ENCODE results near the gene KANK3. TPM values are rescaled to one million over a fixed set of nuclear protein-coding genes. Genes with fewer than 3 reads are reported as not detected.
"Not testable (repeated sequence)": the region's sequence is repeated elsewhere in the genome, so short reads cannot be mapped to it uniquely, and the experiment has no call there.

The KANK3 gene
- total RNA-seq, 4 donors from 2014 or later, result 3.0 to 16.5 (median 7.8) TPM

DNA sequence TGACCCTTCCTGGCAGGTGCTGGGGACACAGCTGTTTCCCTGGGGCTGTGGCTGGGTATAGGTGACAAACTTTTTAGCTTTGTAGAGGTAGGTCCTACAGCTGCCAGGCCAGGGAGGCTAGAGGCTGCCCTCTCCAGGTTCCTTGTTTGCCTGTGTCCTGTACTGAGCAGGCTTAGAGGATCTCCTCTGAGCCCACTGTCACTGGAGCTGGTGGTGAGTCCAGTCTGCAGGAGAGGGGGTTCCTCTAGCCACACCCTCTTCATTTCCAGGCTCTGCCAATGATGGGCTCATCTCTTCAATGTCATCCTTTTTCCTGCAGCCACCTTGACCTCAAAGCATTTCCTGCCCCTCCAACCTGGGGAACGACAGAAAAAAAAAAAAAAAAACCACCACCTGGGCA, 34.5 kb upstream of the KANK3 start:
- no peaks in the 10 kb centered on the region for H3K4me1 ChIP-seq
- no peaks in the 10 kb centered on the region for H3K27me3 ChIP-seq
- TF ChIP-seq, protein P1, sequence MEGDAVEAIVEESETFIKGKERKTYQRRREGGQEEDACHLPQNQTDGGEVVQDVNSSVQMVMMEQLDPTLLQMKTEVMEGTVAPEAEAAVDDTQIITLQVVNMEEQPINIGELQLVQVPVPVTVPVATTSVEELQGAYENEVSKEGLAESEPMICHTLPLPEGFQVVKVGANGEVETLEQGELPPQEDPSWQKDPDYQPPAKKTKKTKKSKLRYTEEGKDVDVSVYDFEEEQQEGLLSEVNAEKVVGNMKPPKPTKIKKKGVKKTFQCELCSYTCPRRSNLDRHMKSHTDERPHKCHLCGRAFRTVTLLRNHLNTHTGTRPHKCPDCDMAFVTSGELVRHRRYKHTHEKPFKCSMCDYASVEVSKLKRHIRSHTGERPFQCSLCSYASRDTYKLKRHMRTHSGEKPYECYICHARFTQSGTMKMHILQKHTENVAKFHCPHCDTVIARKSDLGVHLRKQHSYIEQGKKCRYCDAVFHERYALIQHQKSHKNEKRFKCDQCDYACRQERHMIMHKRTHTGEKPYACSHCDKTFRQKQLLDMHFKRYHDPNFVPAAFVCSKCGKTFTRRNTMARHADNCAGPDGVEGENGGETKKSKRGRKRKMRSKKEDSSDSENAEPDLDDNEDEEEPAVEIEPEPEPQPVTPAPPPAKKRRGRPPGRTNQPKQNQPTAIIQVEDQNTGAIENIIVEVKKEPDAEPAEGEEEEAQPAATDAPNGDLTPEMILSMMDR (IDR thresholded peaks at IDR 0.05), result no peak
- TF ChIP-seq POLR2A (IDR thresholded peaks at IDR 0.05), result no peak
- H3K4me3 ChIP-seq, result no peak overlapping the region
- H3K9me3 ChIP-seq, result no peaks in the 10 kb centered on the region
- peak in 1 of 3 donors; percentile 8 for DNase-seq
- peaks cover 0 to 9% (median 0%) of the 10 kb centered on the region in 3 donors for H3K36me3 ChIP-seq
- H3K27ac ChIP-seq, result no peak overlapping the region

DNA sequence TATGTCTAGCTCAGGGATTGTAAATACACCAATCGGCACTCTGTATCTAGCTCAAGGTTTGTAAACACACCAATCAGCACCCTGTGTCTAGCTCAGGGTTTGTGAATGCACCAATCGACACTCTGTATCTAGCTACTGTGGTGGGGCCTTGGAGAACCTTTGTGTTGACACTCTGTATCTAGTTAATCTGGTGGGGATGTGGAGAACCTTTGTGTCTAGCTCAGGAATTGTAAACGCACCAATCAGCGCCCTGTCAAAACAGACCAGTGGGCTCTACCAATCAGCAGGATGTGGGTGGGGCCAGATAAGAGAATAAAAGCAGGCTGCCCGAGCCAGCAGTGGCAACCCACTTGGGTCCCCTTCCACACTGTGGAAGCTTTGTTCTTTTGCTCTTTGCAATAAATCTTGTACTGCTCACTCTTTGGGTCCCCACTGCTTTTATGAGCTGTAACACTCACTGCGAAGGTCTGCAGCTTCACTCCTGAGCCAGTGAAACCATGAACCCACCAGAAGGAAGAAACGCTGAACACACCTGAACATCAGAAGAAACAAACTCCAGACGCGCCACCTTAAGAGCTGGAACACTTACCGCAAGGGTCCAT, 33.4 kb upstream of the KANK3 start:
- not testable (repeated sequence) for H3K4me3 ChIP-seq, DNase-seq, H3K36me3 ChIP-seq

DNA sequence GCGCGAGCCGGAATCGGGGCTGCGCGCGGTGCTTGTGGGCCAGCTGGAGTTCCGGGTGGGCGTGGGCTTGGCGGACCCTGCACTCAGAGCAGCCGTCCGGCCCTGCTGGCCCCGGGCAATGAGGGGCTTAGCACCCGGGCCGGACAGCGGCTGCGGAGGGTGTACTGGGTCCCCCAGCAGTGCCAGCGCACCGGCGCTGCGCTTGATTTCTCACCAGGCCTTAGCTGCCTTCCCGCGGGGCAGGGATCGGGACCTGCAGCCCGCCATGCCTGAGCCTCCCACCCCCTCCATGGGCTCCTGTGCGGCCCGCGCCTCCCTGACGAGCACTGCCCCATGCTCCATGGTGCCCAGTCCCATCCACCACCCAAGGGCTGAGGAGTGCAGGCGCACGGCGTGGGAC, 32.7 kb upstream of the KANK3 start:
- not testable (repeated sequence) for H3K27me3 ChIP-seq, H3K4me3 ChIP-seq, H3K4me1 ChIP-seq, H3K36me3 ChIP-seq, H3K9me3 ChIP-seq, H3K27ac ChIP-seq
- peak in 1 of 3 donors; percentile 6 for DNase-seq

More for the DNA sequence above, 33.4 kb upstream of the KANK3 start:
- H3K4me1 ChIP-seq, H3K27ac ChIP-seq, H3K9me3 ChIP-seq, H3K27me3 ChIP-seq: not testable (repeated sequence)

DNA sequence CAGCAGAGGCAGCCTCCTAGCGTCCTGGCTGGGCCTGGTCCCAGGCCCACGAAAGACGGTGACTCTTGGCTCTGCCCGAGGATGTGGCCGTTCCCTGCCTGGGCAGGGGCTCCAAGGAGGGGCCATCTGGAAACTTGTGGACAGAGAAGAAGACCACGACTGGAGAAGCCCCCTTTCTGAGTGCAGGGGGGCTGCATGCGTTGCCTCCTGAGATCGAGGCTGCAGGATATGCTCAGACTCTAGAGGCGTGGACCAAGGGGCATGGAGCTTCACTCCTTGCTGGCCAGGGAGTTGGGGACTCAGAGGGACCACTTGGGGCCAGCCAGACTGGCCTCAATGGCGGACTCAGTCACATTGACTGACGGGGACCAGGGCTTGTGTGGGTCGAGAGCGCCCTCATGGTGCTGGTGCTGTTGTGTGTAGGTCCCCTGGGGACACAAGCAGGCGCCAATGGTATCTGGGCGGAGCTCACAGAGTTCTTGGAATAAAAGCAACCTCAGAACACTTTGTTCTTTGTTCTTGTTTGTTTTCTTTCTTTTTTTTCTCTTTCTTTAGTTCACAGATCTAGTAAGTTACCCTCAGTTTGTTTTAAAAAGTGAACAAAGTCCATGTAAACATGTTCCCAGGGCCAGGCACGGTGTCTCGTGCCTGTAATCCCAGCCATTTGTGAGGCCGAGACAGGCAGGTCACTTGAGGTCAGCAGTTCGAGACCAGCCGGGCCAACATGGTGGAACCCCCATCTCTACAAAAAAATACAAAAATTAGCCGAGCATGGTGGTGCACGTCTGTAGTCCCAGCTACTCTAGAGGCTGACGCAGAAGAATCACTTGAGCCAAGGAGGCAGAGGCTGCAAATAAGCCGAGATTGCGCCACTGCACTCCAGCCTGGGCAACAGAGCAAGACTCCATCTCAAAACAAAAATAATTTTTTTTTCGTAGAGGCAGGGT, 31.1 kb upstream of the KANK3 start:
- peak in 2 of 3 donors; percentile 60 to 64 for DNase-seq
- Histone ChIP-seq H3K9me3 (no peaks in the 10 kb centered on the region), H3K27me3 (no peaks in the 10 kb centered on the region), H3K4me1 (peaks cover 0 to 9% (median 0%) of the 10 kb centered on the region in 4 donors), H3K27ac (peak overlapping the region in 1 of 4 donors; percentile 25), H3K4me3 (no peak overlapping the region), H3K36me3 (peaks cover 0 to 9% (median 0%) of the 10 kb centered on the region in 3 donors)
- TF ChIP-seq, protein P1 (IDR thresholded peaks at IDR 0.05), result no peak
- no peak for TF ChIP-seq POLR2A (IDR thresholded peaks at IDR 0.05)

DNA sequence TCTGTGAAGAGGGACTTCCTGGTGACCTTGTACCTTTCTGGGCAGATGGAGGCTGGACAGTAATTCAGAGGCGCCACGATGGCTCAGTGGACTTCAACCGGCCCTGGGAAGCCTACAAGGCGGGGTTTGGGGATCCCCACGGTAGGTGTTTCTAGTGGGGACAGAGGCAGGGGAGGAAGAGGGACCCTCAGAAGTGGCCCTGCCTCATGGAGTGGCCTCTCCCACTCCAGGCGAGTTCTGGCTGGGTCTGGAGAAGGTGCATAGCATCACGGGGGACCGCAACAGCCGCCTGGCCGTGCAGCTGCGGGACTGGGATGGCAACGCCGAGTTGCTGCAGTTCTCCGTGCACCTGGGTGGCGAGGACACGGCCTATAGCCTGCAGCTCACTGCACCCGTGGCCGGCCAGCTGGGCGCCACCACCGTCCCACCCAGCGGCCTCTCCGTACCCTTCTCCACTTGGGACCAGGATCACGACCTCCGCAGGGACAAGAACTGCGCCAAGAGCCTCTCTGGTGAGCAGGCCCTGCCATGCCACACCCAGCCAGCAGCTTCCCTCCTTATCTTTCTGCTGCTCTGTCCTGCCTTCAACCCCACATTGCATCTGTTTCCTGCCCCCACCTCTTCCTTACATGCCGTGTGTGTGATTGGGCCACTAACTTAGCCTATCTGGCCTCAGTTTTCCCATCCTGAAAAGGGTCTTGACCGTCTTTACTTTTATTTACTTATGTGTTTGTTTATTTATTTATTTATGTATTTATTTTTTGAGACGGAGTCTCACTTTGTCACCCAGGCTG, 28.1 kb upstream of the KANK3 start:
- Histone ChIP-seq H3K4me1 (peaks cover 0 to 34% (median 0%) of the 10 kb centered on the region in 4 donors), H3K4me3 (peak overlapping the region in 2 of 4 donors; percentile 1 to 29), H3K36me3 (peaks cover 0 to 15% (median 0%) of the 10 kb centered on the region in 3 donors), H3K27ac (peak overlapping the region in 2 of 4 donors; percentile 50 to 64), H3K9me3 (no peaks in the 10 kb centered on the region), H3K27me3 (no peaks in the 10 kb centered on the region)
- TF ChIP-seq, protein P1 (IDR thresholded peaks at IDR 0.05), result no peak
- peak in 1 of 2 donors; percentile 18 for TF ChIP-seq POLR2A (IDR thresholded peaks at IDR 0.05)
- DNase-seq, result peak in 1 of 3 donors; percentile 53

DNA sequence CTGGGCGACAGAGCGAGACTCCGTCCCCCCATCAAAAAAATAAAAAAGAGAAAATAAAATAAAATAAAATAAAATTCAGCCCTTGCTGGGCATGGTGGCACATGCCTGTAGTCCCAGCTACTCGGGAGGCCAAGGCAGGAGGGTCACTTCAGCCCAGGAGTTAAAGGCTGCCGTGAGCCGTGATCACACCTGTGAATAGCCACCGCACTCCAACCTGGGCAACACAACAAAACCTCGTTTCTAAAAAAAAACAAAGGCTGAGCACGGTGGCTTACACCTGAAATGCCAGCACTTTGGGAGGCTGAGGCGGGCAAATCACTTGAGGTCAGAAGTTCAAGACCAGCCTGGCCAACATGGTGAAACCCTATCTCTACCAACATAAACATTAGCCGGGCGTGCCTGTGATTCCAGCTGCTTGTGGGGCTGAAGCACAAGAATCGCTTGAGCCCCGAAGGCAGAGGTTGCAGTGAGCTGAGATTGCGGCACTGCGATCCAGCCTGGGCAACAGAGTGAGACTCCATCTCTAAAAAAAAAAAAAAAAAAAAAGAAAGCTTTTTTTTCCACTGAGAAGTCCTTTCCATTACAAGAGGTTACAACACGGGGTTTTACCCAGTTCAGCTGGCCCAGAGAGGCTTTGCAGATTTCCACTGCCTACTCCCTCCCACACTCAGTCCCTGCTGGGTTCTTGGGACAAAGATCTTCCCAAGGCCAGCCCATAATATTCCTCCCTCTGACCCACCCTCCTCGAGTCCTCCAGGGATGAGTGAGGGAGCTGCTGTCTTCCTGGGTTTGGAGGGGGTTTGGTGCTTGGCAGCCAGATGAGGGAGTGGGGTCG, 27.3 kb upstream of the KANK3 start:
- TF ChIP-seq, protein P1 (IDR thresholded peaks at IDR 0.05), result no peak
- TF ChIP-seq POLR2A (IDR thresholded peaks at IDR 0.05), result no peak
- Histone ChIP-seq H3K9me3 (no peaks in the 10 kb centered on the region), H3K27me3 (no peaks in the 10 kb centered on the region), H3K4me3 (peak overlapping the region in 2 of 4 donors; percentile 1 to 29), H3K27ac (peak overlapping the region in 2 of 4 donors; percentile 50 to 64), H3K4me1 (peaks cover 0 to 39% (median 0%) of the 10 kb centered on the region in 4 donors), H3K36me3 (peaks cover 0 to 15% (median 0%) of the 10 kb centered on the region in 3 donors)
- DNase-seq, result peak in 1 of 3 donors; percentile 34

All from Peyer's patch (tissue), 4 donors.